GM20431 (cell line): Measurements from ENCODE around the gene MEPCE.

Experiments
- in situ Hi-C: fragments of 300-500 bp; cut with MseI, MboI; formaldehyde crosslinking; loops from one replicate; pipeline ENCODE4 v1.15.0; 2020; ENCODE audit warnings: low sequenced_read_pairs; ENCODE audit not compliant: unreplicated experiment

MEPCE gene

DNA sequence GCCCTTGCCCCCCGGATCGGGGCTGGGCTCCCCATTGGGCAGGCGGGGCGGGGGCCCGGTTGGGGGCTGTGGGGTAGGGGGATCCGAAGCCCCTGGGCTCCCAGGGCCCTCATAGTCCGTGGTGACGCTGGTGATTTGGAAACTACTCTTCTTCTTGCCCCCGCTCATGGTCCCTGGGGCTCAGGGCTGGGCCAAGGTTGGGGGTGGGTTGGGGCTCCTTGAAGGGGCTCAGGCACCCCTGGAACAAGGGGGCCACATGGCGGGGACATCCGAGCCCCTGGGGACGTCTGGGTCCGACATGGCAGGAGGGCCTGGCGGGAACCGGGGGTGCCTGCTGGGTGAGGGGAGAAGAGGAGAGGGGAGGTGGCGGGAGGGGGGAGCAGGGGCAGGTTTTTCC lies 48.2 kb downstream of the MEPCE start:
- in situ Hi-C loops, result loop anchor here (25.0 kb wide), 1 partner anchor 209 kb away; the partner anchor contains the start of gene GIGYF1

DNA sequence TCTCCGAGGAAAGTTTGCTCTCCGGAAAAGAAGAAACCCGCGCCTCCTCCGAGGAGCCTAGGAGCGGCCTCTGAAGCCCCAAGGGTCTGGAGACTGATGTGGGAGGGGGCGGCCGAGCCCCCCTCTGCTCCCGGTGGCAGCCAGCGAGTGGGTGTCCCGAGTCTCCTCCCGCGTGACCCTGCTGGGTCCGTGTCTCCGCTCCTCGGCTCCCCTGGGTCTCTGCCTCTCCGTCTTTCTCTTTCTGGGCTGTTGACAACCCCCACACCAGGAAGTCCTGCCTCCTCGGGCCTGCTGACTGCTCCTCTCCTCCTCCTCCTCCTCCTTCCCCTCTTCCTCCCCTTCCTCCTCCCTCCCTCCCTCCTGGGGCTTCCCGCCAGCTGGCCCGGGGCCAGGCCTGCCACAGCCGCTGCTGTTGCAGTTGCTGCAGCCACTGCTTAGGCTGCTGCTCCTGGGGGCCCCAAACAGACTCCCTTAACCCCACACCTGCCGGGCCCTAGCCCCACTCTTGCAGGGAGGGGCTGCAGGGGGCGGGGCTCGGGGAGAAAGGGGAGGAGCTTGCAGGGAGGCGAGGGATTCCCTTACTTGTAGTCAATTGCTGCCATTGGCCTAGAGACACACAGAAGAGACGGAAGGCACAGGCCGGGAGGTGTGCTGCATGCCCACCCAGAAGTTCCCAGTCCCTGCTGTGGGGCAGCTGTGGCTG lies 49.5 kb downstream of the MEPCE start, which contains the start of gene TSC22D4:
Gene TSC22D4 (minus strand): TSS at position 257 of the 703 bp plus-strand sequence. CDS start 1,176 bp downstream, outside the sequence.
- in situ Hi-C loops, result loop anchor here (25.0 kb wide), 1 partner anchor 208 kb away; the partner anchor contains the start of gene GIGYF1

DNA sequence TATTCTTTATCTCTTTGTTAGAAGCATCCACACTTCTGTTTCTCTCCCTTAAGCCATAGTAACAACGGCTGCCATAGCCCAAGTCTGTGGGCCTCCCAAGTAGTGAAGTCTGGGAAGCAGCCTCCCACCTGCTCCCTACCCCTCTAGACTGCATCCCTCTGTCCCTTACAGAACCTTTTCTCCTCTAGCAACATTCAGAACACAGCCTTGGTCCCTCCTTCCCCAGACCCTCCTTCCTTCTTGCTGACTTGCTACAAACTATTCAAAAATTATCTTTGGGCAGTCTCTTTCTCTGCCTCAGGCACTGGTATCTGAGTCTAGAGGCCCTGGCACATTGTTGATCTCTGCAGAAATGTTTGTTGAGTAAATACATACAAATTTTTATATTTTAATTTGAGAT lies 51.8 kb downstream of the MEPCE start:
- in situ Hi-C loops, result loop anchor here (10.0 to 25.0 kb wide), 2 partner anchors 73 to 206 kb away; partner anchors contain the start of gene GIGYF1

DNA sequence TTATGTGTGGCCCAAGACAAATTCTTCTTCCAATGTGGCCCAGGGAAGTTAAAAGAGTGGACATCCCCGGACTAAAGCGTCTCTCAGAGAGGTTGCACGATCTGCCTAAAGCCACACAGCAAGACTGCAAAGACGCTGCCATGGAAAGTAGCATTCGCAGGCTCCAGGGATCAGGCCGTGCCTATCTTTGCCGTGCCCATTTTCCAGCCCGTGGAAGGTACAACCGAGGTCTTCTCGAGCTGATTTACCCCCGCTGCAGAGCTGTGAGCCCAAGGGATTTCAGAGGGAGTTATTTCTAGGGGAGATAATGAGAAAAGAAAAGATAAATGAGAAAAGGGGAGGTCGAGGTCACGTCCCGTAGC lies 53.1 kb downstream of the MEPCE start:
- in situ Hi-C loops, result loop anchor here (10.0 to 25.0 kb wide), 2 partner anchors 72 to 205 kb away; partner anchors contain the start of gene GIGYF1

DNA sequence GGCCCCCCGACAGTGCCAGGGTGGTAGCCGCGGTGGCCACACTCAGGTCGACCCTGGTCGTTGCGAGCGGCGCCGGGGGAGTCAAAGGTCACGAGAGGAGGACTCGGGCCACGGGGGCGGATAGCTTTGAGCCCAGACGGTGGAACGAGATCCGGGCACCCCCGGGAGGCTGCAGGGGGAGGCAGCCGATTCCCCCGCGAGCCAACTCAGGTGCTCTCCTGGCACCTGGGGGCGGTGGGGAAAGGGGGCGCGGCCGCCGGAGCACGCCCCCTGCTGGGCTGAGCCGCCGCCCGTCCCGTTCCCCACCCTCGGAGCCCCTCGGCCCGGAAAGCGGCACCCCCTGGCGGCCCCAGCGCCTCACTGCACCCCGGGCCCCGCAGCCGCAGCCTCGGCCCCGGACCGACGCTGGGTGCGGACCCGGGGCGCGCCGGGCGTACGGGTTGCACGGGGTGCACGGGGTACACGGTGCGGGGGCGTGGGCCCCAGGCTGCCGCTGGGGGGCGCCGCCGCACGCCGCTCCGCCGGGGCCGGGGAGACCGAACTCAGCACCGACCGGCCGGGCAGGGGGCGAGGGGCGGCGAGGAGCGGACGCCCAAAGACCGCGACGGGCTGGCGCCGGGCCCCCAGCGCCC lies 53.6 kb downstream of the MEPCE start:
- in situ Hi-C loops, result loop anchor here (10.0 to 25.0 kb wide), 2 partner anchors 72 to 204 kb away; partner anchors contain the start of gene GIGYF1
